Fibroblast of lung (primary cell): Measurements from ENCODE around the gene MYOCD.

Source experiments
- EZH2 ChIP-seq: IDR thresholded peaks from 2 replicates; pipeline ENCODE4 v1.5.1; 2012; ENCODE audit warnings: low read length, control low read depth, mild to moderate bottlenecking; ENCODE audit errors: missing control alignments
- TF ChIP-seq, protein P1 (sequence below), 2 donors: IDR thresholded peaks in 1 of 2; conservative IDR thresholded peaks in 1 of 2; 1 replicate in 1 of 2; 2 replicates in 1 of 2; pipeline ENCODE4 v1.5.1; 2011 to 2012; ENCODE audit warnings: low read length in 2 of 2, control low read depth in 1 of 2, inconsistent platforms in 1 of 2, low read depth in 1 of 2, mild to moderate bottlenecking in 1 of 2

DNA sequence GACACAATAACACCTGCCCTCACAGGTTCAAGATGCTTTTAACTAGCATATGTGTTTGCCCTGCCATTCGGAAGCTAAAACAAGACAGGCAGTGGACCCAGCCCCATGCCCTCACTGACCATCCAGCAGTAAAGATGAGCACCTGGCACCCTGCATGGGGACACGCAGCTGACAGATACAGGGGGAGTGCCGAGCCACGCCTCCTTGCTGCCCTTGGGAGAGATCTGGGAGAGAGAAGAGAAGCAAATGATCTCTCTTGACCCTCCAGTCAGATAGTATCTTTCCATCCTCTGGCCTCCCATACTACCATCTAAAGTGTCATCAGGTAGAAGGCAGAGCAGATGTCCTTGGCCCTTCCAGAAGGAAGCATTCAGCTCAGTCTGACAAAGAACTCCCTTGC, 40.6 kb upstream of the MYOCD start:
- TF ChIP-seq, protein P1, sequence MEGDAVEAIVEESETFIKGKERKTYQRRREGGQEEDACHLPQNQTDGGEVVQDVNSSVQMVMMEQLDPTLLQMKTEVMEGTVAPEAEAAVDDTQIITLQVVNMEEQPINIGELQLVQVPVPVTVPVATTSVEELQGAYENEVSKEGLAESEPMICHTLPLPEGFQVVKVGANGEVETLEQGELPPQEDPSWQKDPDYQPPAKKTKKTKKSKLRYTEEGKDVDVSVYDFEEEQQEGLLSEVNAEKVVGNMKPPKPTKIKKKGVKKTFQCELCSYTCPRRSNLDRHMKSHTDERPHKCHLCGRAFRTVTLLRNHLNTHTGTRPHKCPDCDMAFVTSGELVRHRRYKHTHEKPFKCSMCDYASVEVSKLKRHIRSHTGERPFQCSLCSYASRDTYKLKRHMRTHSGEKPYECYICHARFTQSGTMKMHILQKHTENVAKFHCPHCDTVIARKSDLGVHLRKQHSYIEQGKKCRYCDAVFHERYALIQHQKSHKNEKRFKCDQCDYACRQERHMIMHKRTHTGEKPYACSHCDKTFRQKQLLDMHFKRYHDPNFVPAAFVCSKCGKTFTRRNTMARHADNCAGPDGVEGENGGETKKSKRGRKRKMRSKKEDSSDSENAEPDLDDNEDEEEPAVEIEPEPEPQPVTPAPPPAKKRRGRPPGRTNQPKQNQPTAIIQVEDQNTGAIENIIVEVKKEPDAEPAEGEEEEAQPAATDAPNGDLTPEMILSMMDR (conservative IDR thresholded peaks at IDR 0.05 in 1 of 2, IDR thresholded peaks at IDR 0.05 in 1 of 2; ENCODE audit: low read depth in 1 of 2, low read length in 2 of 2), result no peak
- no peak for TF ChIP-seq EZH2
